GM04503 (cell line): ENCODE results near the gene ARHGAP19.

Experiments used
- DNase-seq: peaks from one replicate; pipeline ENCODE4 v3.0.0-alpha.2; 2012; ENCODE audit warnings: low read depth

The ARHGAP19 gene

DNA sequence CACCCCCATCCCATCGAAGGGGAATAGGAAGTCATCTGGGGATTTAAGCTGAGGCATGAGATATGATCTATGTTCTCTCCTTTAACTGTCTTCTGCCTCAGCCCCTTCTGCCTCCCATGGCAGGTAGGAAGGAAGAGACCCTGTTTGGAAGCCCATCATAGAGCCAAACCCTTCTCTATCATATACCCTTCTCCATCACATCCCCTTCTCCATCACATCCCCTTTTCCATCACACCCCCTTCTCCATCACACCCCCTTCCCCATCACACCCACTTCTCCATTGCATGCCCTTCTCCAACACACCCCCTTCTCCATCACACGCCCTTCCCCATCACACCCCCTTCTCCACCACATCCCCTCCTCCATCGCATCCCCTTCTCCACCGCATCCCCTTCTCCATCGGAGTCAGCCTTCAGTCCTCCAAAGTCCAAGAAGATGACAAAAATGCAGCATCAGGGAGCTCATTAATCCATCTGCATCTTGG, 99.4 kb downstream of the ARHGAP19 start:
- DNase-seq = no peak

GRCh38 chr10:97190450-97190849, 102.0 kb downstream of the ARHGAP19 start:
- DNase-seq = no peak

DNA sequence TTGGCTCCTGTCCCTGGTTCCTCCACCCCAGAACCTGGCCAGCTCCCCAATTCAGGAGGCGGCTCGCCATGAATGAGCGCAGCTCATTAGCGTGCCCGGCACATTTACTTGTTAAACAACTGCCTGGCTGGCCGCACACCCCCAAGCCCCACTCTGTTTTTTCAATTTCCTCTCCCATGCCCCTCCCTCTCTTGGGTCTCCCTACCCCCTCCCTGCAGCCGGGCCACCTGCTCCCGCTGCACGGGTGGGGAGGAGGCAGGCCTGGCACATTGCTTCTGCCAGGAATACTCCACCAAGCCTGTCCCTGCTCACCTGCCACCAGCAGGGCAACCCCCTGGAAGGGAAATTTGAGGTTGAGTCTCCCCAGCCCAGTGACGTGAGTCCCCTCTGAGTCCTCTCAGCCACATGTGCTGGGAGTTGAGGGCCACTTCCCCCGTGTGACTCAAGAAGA, 104.2 kb downstream of the ARHGAP19 start:
- DNase-seq = no peak

DNA sequence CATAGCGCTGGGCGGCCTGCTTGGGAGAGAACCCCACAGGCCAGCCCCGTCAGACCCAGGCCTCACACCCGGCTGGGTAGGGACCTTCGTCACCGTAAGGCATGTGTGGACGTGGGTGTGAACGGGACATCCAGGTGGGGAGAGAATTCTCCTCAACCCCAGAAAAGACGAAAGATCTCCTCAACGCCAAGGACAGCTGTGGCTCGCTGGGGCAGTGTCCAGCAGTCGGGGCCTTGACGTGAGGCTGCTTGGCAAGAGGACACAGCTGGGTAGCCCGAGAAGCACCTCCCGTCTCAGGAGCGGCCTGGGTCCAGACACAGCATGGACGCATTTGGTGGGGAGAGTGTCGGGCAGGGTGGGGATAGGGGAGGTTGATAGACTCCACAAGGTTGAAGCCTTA, 105.5 kb downstream of the ARHGAP19 start:
- no peak for DNase-seq

DNA sequence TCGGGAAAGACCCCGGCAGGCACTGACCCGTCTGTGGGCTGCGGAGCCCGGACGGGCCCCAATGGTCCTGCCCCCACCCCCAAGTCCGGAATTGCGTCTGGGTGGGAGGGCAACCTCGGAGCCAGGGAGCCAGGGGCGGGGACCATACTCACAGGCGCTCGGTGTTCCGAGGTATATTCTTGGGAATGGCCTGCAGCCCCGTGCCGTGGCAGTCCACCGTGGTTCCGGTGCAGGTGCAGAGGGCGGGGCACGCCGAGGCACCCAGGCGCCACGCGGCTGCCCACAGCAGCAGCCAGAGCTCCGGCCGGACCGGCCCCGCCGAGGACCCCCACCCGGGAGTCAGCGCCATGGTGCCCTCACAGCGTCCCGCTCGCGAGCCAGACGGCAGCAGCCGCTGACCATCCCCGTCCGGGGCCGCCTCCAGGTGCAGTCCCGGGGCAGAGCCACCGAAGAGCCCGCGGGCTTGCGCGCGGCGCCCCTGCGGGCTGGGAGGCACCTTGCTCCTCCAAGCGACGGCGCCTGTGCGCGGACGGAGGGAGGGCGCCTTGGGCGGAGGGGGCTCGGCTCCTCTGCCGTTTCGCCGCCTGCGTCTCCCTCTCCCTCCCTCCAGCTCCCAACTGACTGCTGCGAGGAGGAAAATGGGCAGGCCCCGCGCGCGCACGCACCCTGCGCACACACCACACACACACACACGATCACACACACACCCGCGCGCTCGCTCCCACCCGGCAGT, 106.9 kb downstream of the ARHGAP19 start, which contains the start of gene SLIT1:
Gene SLIT1 (minus strand): TSS at position 634 of the 733 bp plus-strand sequence. CDS start 285 bp downstream, at position 349.
- no peak for DNase-seq

DNA sequence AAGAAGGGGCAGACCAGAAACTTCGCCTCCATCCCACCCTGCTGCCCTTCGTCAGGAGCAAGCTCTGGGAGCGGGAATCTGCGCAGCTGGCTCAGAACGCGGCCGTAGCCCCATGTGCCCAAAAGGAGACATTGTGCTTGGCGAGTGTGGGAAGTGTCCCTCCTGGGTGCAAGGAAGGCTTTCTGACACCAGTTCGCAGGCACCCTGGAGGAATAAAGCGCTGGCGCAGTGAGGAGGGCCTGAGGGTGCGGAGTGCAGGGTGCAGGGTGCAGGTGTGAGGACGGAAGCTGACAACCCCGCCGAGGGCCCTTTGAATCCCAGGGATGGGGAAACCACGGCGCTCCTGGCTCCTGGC, 107.5 kb downstream of the ARHGAP19 start:
- DNase-seq = no peak

- DNase-seq = no peak
Observed at GRCh38 chr10:97183314-97183713, 109.1 kb downstream of the ARHGAP19 start.

DNA sequence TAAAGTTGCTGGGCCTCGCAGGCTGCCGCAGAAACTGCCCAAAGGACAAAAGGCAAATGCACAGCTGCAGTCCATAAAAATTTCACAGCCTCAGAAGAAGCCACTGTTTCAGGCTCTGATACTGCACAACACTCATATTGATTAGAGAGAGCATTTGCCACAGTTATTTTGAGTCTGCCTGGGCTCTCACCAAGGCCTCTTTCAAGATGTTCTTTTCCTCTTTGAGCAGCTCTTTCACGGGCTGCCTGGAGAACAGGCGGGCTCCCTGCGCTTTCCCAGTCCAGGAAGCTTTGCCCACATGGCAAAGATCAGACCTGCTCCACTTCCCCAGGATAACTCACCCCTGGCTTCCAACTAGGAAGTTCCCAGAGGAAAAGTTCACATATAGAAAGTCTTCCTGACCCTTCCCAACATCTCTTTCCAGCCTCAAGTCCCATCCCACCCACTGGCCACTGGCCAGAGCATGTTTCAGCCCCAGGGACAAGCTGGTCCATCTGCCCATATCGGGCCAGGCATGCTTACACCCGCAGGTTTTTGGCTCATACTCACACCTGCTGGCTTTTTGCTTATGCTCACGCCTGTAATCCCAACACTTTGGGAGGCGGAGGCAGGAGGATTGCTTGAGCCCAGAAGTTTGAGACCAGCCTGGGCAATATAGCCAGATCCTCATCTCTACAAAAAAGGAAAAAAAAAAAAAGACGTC, 110.0 kb downstream of the ARHGAP19 start:
- no peak for DNase-seq

- DNase-seq = no peak
Observed at GRCh38 chr10:97180986-97181385, 111.5 kb downstream of the ARHGAP19 start.

DNA sequence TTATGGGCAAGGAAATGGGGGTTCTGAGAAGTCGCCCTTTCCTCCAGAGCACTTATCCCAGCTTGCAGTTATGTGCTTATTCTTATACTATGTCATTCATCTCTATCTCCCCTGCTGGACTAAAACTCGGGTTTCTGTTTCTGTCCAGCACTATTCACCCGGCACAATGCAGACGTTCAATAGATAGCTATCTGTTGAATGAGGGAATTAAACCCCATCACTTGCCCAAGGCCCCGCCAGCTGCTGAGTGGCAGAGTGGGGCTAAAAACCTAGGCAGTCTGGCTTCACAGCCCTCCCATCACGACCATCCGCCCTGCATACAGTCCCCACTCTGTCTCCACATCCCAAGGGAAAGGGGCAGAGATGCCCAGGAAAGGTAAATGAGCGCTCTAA, 112.1 kb downstream of the ARHGAP19 start:
- DNase-seq = no peak

DNA sequence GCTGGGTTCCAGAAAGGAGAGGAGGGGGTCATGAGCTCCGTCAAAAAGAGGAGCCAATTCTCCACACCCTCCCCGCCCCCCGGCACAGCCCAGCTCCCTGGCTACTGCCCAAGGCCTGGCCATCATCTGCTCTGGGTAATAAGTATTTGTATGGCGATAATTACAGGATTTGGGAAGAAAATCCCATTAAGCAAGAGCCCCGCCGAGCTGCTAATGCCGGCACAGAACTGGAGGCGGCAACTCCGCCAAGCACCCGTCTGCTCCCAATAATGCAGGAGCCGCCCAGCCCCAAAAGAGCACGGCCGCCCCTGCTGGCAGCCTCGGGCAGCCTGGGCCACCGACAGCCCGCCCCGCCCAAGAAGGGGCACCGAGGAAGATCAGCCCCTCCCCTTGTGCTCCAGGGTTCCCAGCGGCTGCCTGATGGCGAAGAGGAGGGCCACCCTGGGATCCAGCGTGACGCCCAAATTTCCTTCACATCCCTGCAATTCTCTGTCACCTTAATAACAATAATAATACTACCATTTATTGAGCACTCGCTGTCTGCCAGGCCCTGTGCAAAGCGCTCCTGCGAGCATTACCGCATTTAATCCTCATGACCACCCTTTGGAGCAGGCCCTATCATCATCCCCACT, 112.6 kb downstream of the ARHGAP19 start:
- DNase-seq = no peak

GRCh38 chr10:97179311-97179710, 113.1 kb downstream of the ARHGAP19 start:
- no peak for DNase-seq

DNA sequence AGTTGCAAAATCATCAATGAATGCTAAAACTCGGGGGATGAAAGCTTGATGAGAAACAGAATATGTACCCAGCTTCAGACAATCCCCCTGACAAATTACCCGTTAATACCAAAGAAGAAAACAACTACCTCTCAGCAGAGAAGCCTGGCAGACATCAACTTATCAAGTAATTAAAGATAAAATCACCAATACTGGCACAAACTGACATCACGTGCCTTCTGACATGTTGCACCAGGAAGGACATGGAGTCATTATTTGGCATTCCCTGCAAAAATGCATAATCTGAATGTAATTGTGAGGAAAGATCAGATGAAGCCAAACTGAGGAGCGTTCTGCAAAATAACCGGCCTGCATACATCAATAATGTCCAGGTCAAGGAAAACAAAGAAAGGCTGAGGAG, 114.4 kb downstream of the ARHGAP19 start:
- DNase-seq = no peak

DNA sequence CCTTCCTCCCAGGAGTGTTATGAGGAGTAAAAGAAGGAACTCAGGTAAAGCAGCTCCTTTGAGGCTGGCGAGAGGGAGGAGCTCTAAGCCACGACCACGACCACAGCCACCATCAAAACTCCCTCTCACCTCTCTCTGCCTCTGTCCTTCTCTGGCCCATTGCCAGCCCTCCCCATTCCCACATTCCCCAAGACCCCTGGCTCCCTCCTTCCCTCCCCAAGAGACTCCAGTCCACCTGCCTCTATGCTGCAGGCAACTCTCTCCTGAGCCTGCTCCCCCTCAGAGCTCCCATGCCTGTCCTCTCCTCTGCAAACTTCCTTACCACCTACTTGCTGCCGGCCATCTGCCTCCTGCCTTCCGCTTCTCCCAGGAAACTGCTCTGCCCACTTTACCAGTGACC, 116.2 kb downstream of the ARHGAP19 start:
- DNase-seq = no peak

GRCh38 chr10:97175586-97175985, 116.9 kb downstream of the ARHGAP19 start:
- no peak for DNase-seq

GRCh38 chr10:97174941-97175340, 117.5 kb downstream of the ARHGAP19 start:
- DNase-seq = no peak

DNA sequence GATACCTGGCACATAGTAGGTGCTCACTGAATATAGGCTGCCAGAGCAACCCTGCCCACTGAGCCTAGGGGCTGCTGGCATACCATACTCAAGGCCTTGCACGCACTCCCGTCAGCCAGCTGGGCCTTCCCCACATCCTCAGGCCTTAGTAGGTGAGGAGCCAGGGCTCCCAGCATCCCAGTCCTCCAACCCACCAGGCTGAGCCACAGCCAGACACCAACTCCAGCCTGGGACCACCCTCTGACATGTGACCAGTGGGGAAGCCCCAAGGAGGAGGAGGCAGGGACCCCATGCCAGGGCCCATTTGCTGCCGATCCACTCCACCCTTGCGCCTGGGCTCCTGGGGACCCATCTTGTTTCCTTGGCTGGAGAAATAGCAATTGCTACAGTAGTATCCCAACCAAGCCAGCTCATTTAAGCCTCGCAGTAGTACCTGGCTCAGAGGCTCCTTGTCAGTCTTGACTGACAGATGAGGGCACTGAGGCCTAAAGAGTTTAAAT, 118.1 kb downstream of the ARHGAP19 start:
- DNase-seq = no peak

GRCh38 chr10:97173036-97173435, 119.4 kb downstream of the ARHGAP19 start:
- no peak for DNase-seq
